HL-60 (cell line): Measurements from ENCODE around the gene LDAH.

Experiments
- CTCF ChIP-seq: IDR thresholded peaks from one replicate; pipeline ENCODE4 v1.5.1; 2011; ENCODE audit warnings: low read length, control low read depth, inconsistent platforms; ENCODE audit not compliant: insufficient read depth
- POLR2AphosphoS5 ChIP-seq: IDR thresholded peaks from 2 replicates; pipeline ENCODE4 v1.6.1; 2012; ENCODE audit warnings: low read depth
- SPI1 ChIP-seq: IDR thresholded peaks from 2 replicates; pipeline ENCODE4 v1.6.1; 2012; ENCODE audit warnings: low read depth, mild to moderate bottlenecking, borderline replicate concordance

- no peak for TF ChIP-seq CTCF
- TF ChIP-seq POLR2AphosphoS5 = no peak
- no peak for TF ChIP-seq SPI1
Measured at GRCh38 chr2:20687260-20687832, 135.6 kb downstream of the LDAH start.
